Measurements from ENCODE around the gene JAZF1. TPM values are rescaled to one million over a fixed set of nuclear protein-coding genes. Genes with fewer than 3 reads are reported as not detected.

JAZF1 gene
- polyA plus RNA-seq, 3 donors, result 12.1 to 18.1 (median 17.2) TPM

DNA sequence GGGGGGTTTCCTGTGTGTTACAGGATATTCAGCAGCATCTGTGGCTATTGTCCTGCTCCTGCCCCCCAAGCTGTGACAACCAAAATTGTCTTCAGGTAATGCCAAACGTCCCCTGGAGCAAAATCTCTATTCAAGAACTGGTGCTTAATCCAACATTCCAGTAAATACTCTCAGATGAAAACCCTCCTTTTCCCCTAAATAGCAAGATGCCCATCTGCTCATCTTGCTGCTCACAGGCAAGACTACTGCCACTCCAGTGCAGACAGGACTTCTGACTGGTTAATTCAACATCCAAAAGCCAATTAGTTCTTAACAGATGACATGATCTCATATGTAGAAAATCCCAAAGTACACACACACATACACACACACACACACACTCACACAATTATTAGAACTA is 20.5 kb upstream of the JAZF1 start:
- Histone ChIP-seq H3K27me3 (ENCODE audit: control insufficient read depth in 2 of 2, insufficient read depth in 2 of 2, low read length in 2 of 2) (no peaks in the 10 kb centered on the region), H3K4me1 (ENCODE audit: control insufficient read depth in 1 of 2, insufficient read depth in 2 of 2, low read length in 2 of 2) (no peaks in the 10 kb centered on the region), H3K27ac (ENCODE audit: low read depth in 1 of 2, low read length in 2 of 2) (no peak overlapping the region), H4K20me1 (ENCODE audit: insufficient read depth, low read length) (no peaks in the 10 kb centered on the region), H3K9me3 (replicated peaks in 1 of 2; ENCODE audit: control insufficient read depth in 1 of 2, insufficient read depth in 1 of 2, low read length in 2 of 2) (no peaks in the 10 kb centered on the region), H3K9ac (ENCODE audit: insufficient read depth, low read length, poor library complexity, severe bottlenecking) (no peak overlapping the region), H3K4me2 (replicated peaks; ENCODE audit: extremely low read depth, low read length, poor library complexity, severe bottlenecking) (no peak overlapping the region), H3K4me3 (replicated peaks in 1 of 3; ENCODE audit: low read depth in 2 of 3, low read length in 3 of 3) (no peak overlapping the region), H2AFZ (ENCODE audit: insufficient read depth, low read depth, low read length, poor library complexity, severe bottlenecking) (no peak overlapping the region), H3K79me2 (ENCODE audit: insufficient read depth, low read length) (no peaks in the 10 kb centered on the region), H3K36me3 (replicated peaks in 1 of 2; ENCODE audit: control insufficient read depth in 1 of 2, insufficient read depth in 2 of 2, low read length in 2 of 2) (no peaks in the 10 kb centered on the region)
- TF ChIP-seq, protein P1, sequence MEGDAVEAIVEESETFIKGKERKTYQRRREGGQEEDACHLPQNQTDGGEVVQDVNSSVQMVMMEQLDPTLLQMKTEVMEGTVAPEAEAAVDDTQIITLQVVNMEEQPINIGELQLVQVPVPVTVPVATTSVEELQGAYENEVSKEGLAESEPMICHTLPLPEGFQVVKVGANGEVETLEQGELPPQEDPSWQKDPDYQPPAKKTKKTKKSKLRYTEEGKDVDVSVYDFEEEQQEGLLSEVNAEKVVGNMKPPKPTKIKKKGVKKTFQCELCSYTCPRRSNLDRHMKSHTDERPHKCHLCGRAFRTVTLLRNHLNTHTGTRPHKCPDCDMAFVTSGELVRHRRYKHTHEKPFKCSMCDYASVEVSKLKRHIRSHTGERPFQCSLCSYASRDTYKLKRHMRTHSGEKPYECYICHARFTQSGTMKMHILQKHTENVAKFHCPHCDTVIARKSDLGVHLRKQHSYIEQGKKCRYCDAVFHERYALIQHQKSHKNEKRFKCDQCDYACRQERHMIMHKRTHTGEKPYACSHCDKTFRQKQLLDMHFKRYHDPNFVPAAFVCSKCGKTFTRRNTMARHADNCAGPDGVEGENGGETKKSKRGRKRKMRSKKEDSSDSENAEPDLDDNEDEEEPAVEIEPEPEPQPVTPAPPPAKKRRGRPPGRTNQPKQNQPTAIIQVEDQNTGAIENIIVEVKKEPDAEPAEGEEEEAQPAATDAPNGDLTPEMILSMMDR (IDR thresholded peaks at IDR 0.05), result no peak
- peaks cover 0 to 8% (median 0%) of the 10 kb centered on the region in 7 donors for H3K9me3 Mint-ChIP-seq
- 56% methylated on average over 1 of the region's 1 CpG for WGBS (ENCODE audit: insufficient coverage)
- H3K36me3 Mint-ChIP-seq, result peaks cover 0 to 2% of the 10 kb centered on the region in 2 donors
- peaks cover 0 to 5% (median 3%) of the 10 kb centered on the region in 3 donors for H3K27me3 Mint-ChIP-seq (ENCODE audit: low read depth in 3 of 3)
- no peak overlapping the region for H3K27ac Mint-ChIP-seq
- DNase-seq, result no peak
- H3K4me3 Mint-ChIP-seq, result no peak overlapping the region
- intact Hi-C loops (cut with micrococcal nuclease), result no loop called here
- peaks cover 11% of the 10 kb centered on the region for H3K4me1 Mint-ChIP-seq

DNA sequence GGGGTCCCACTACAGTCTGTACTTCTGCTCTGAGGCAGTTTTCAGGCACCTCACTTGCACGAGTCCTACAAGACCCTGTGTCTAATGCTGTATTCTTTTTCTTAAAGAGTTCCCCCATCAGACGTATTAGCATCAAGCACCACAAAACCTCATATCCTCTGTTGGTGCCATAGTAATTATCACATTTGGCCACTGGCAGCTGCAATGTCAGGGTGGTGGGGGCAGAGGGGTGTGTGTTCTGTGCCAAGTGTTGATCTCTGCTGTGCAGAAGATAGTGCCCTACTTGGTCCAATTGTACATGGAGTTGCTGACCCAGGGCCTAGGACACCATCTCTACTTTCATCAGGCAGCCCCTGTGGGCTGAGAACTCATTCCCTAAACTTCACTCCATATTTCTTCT is 20.0 kb upstream of the JAZF1 start:
- H2AFZ ChIP-seq (ENCODE audit: insufficient read depth, low read depth, low read length, poor library complexity, severe bottlenecking), result no peak overlapping the region
- no peaks in the 10 kb centered on the region for H3K27me3 ChIP-seq (ENCODE audit: control insufficient read depth in 2 of 2, insufficient read depth in 2 of 2, low read length in 2 of 2)
- H3K27ac ChIP-seq (ENCODE audit: low read depth in 1 of 2, low read length in 2 of 2), result no peak overlapping the region
- DNase-seq, result no peak
- H3K36me3 ChIP-seq (replicated peaks in 1 of 2; ENCODE audit: control insufficient read depth in 1 of 2, insufficient read depth in 2 of 2, low read length in 2 of 2), result no peaks in the 10 kb centered on the region
- TF ChIP-seq, protein P1 (IDR thresholded peaks at IDR 0.05), result no peak
- peaks cover 0 to 5% (median 3%) of the 10 kb centered on the region in 3 donors for H3K27me3 Mint-ChIP-seq (ENCODE audit: low read depth in 3 of 3)
- H3K9me3 ChIP-seq (replicated peaks in 1 of 2; ENCODE audit: control insufficient read depth in 1 of 2, insufficient read depth in 1 of 2, low read length in 2 of 2), result no peaks in the 10 kb centered on the region
- WGBS (ENCODE audit: insufficient coverage), result no CpG with 5 or more reads among the region's 2 CpGs
- no peaks in the 10 kb centered on the region for H3K4me1 ChIP-seq (ENCODE audit: control insufficient read depth in 1 of 2, insufficient read depth in 2 of 2, low read length in 2 of 2)
- peaks cover 0 to 7% (median 0%) of the 10 kb centered on the region in 7 donors for H3K9me3 Mint-ChIP-seq
- peak overlapping the region in 1 of 7 donors; percentile 20 for H3K27ac Mint-ChIP-seq
- H3K4me1 Mint-ChIP-seq, result peaks cover 16% of the 10 kb centered on the region
- H4K20me1 ChIP-seq (ENCODE audit: insufficient read depth, low read length), result no peaks in the 10 kb centered on the region
- H3K9ac ChIP-seq (ENCODE audit: insufficient read depth, low read length, poor library complexity, severe bottlenecking), result no peak overlapping the region
- H3K79me2 ChIP-seq (ENCODE audit: insufficient read depth, low read length), result no peaks in the 10 kb centered on the region
- no peak overlapping the region for H3K4me3 ChIP-seq (replicated peaks in 1 of 3; ENCODE audit: low read depth in 2 of 3, low read length in 3 of 3)
- peaks cover 0 to 2% of the 10 kb centered on the region in 2 donors for H3K36me3 Mint-ChIP-seq
- intact Hi-C loops (cut with micrococcal nuclease), result no loop called here
- no peak overlapping the region for H3K4me2 ChIP-seq (replicated peaks; ENCODE audit: extremely low read depth, low read length, poor library complexity, severe bottlenecking)
- no peak overlapping the region for H3K4me3 Mint-ChIP-seq
